ENCODE data around the gene IFT88.

IFT88 gene

GRCh38 chr13:20717581-20718542 lies 150.9 kb downstream of the IFT88 start:
- DNase-seq = no peak

GRCh38 chr13:20718958-20719566 lies 152.1 kb downstream of the IFT88 start:
- DNase-seq = no peak

- DNase-seq = no peak
Observed at GRCh38 chr13:20719783-20720182, 152.8 kb downstream of the IFT88 start.

GRCh38 chr13:20720499-20720898 lies 153.5 kb downstream of the IFT88 start:
- no peak for DNase-seq

- no peak for DNase-seq
Observed at GRCh38 chr13:20721058-20721453, 154.1 kb downstream of the IFT88 start.

- peak; percentile 78 for DNase-seq
Observed at GRCh38 chr13:20721454-20722357, 154.7 kb downstream of the IFT88 start.

GRCh38 chr13:20727856-20728255 lies 160.9 kb downstream of the IFT88 start:
- no peak for DNase-seq

GRCh38 chr13:20728579-20729311 lies 161.8 kb downstream of the IFT88 start:
- no peak for DNase-seq

GRCh38 chr13:20729633-20730585 lies 163.0 kb downstream of the IFT88 start:
- no peak for DNase-seq

- DNase-seq = no peak
Observed at GRCh38 chr13:20738616-20739015, 171.7 kb downstream of the IFT88 start.

GRCh38 chr13:20740021-20740420 lies 173.1 kb downstream of the IFT88 start:
- no peak for DNase-seq

Data from right kidney (tissue), 1 donor.